ENCODE results near the gene TMEM63A. TPM values are rescaled to one million over a fixed set of nuclear protein-coding genes. Genes with fewer than 3 reads are reported as not detected.
A peak's percentile ranks its signal among the peaks of the same experiment; 100 is the strongest.

The TMEM63A gene
- total and polyA plus RNA-seq, 2 of the 13 experiments (the other 11 are each of a cell fraction or from before 2014, with no cell fraction given) = 23.9 to 53.3 TPM

GRCh38 chr1:225813214-225813964, 68.8 kb downstream of the TMEM63A start (continued):
- TF ChIP-seq GMEB2 (CRISPR knock-in tag; IDR thresholded peaks at IDR 0.05; ENCODE audit: low read depth) (no peak), ZNF530 (CRISPR knock-in tag; IDR thresholded peaks at IDR 0.05; ENCODE audit: low read depth) (no peak), RFX1 (IDR thresholded peaks at IDR 0.05) (no peak), KDM5B (CRISPR knock-in tag; IDR thresholded peaks at IDR 0.05; ENCODE audit: borderline replicate concordance) (peak; percentile 63; the same call in 1 of the 2 replicates), HOXA9 (CRISPR knock-in tag; IDR thresholded peaks at IDR 0.05; ENCODE audit: borderline replicate concordance) (no peak), ATAD3A (CRISPR knock-in tag; IDR thresholded peaks at IDR 0.05) (no peak), ZNF276 (CRISPR knock-in tag; IDR thresholded peaks at IDR 0.05; ENCODE audit: low read depth) (peak; percentile 67; the same call in 1 of the 2 replicates), KLF9 (CRISPR knock-in tag; IDR thresholded peaks at IDR 0.05; ENCODE audit: low read depth) (peak; percentile 96), ZNF639 (CRISPR knock-in tag; conservative IDR thresholded peaks at IDR 0.05) (no peak), RXRB (CRISPR knock-in tag; IDR thresholded peaks at IDR 0.05; ENCODE audit: borderline replicate concordance) (peak; percentile 99), ZNF674 (CRISPR knock-in tag; IDR thresholded peaks at IDR 0.05; ENCODE audit: low read depth) (no peak), HDAC1 (CRISPR knock-in tag; IDR thresholded peaks at IDR 0.05) (peak; percentile 96), BHLHE40 (IDR thresholded peaks at IDR 0.05; ENCODE audit: low read length) (peak; percentile 59; the same call in 1 of the 2 replicates), MNT (IDR thresholded peaks at IDR 0.05) (peak; percentile 60), CCDC6 (CRISPR knock-in tag; IDR thresholded peaks at IDR 0.05) (peak; percentile 77; the same call in 1 of the 2 replicates), NFYC (CRISPR knock-in tag; IDR thresholded peaks at IDR 0.05) (no peak), THYN1 (CRISPR knock-in tag; IDR thresholded peaks at IDR 0.05; ENCODE audit: borderline replicate concordance, low read depth) (no peak), AFF4 (CRISPR knock-in tag; IDR thresholded peaks at IDR 0.05) (no peak), HMG20A (CRISPR knock-in tag; IDR thresholded peaks at IDR 0.05; ENCODE audit: borderline replicate concordance) (peak; percentile 93), RAD51 (IDR thresholded peaks at IDR 0.05; ENCODE audit: borderline replicate concordance) (no peak)

Data from HepG2 (cell line).